C4-2B (cell line): Measurements from ENCODE around the gene SCN7A.
"Not testable (repeated sequence)": the region's sequence is repeated elsewhere in the genome, so short reads cannot be mapped to it uniquely, and the experiment has no call there.

ENCODE experiments used
- H3K27ac ChIP-seq: fragments of 450-650 bp; 2 replicates; pipeline ENCODE4 v1.5.1; 2017
- CTCF ChIP-seq: fragments of 450-650 bp; conservative IDR thresholded peaks from 2 replicates; pipeline ENCODE4 v1.5.1; 2017; ENCODE audit warnings: mild to moderate bottlenecking
- ZFX ChIP-seq: fragments of 450-650 bp; IDR thresholded peaks from 2 replicates; pipeline ENCODE4 v1.6.1; 2017

SCN7A gene

GRCh38 chr2:166468124-166469024, 25.7 kb downstream of the SCN7A start:
- H3K27ac ChIP-seq, result no peak overlapping the region
- TF ChIP-seq ZFX (no peak), CTCF (no peak)

GRCh38 chr2:166464187-166464586, 29.9 kb downstream of the SCN7A start:
- TF ChIP-seq CTCF (no peak), ZFX (no peak)

GRCh38 chr2:166463640-166464039, 30.4 kb downstream of the SCN7A start:
- H3K27ac ChIP-seq, result no peak overlapping the region
- TF ChIP-seq CTCF, result no peak
- TF ChIP-seq ZFX, result no peak

More at GRCh38 chr2:166464187-166464586, 29.9 kb downstream of the SCN7A start:
- H3K27ac ChIP-seq, result no peak overlapping the region

GRCh38 chr2:166458674-166459073, 35.4 kb downstream of the SCN7A start:
- TF ChIP-seq CTCF, result no peak
- TF ChIP-seq ZFX, result no peak
- H3K27ac ChIP-seq, result no peak overlapping the region

GRCh38 chr2:166455823-166456222, 38.2 kb downstream of the SCN7A start:
- not testable (repeated sequence) for H3K27ac ChIP-seq

GRCh38 chr2:166454006-166454595, 39.9 kb downstream of the SCN7A start:
- H3K27ac ChIP-seq, result no peak overlapping the region

GRCh38 chr2:166451468-166451867, 42.6 kb downstream of the SCN7A start:
- H3K27ac ChIP-seq, result no peak overlapping the region
- no peak for TF ChIP-seq CTCF

More at GRCh38 chr2:166454006-166454595, 39.9 kb downstream of the SCN7A start:
- TF ChIP-seq ZFX (no peak), CTCF (no peak)

GRCh38 chr2:166449439-166449838, 44.6 kb downstream of the SCN7A start:
- TF ChIP-seq ZFX, result no peak
- no peak for TF ChIP-seq CTCF
- H3K27ac ChIP-seq, result no peak overlapping the region
